B cell (primary cell): ENCODE data around the gene SUGP2. TPM values are rescaled to one million over a fixed set of nuclear protein-coding genes. Genes with fewer than 3 reads are reported as not detected.

Experiments used
- ATAC-seq: fragments of 200-7000 bp; cut with Tn5 transposase; one replicate; pipeline ENCODE4 v1.10.0; 2021; ENCODE audit warnings: low read depth, mild to moderate bottlenecking, moderate number of reproducible peaks, moderate library complexity
- CTCF ChIA-PET: fragments of 350-600 bp; sonication (Branson Sonifier 250); formaldehyde crosslinking; loops from one replicate; lab custom pipeline; 2021; ENCODE audit warnings: antibody characterized with exemption, inconsistent platforms; lab: Charles Lee
- POLR2A ChIA-PET: fragments of 350-600 bp; sonication (Branson Sonifier 250); formaldehyde crosslinking; loops from one replicate; lab custom pipeline; 2021; ENCODE audit warnings: antibody characterized with exemption; lab: Charles Lee
- DNase-seq: peaks from one replicate; pipeline ENCODE4 v3.0.0; 2013
- H2AFZ ChIP-seq: 2 replicates; pipeline ENCODE4 v1.6.1; 2012; ENCODE audit warnings: mild to moderate bottlenecking, low read depth, low read length; ENCODE audit not compliant: insufficient read depth, poor library complexity, severe bottlenecking
- H3K27ac ChIP-seq, 2 donors: 1 replicate in 1 of 2; 2 replicates in 1 of 2; pipeline ENCODE4 v1.5.1; 2012 to 2013; ENCODE audit warnings: low read length in 2 of 2, mild to moderate bottlenecking in 2 of 2, moderate library complexity in 1 of 2
- H3K27me3 ChIP-seq, 4 experiments: fragments of 200-600 bp in 1 of 4; sonication (generic) in 1 of 4; replicated peaks in 1 of 4; 1 replicate in 2 of 4; 2 replicates in 2 of 4; pipeline versions ENCODE4 v1.6.1 to v1.7.0; 2013 to 2016; ENCODE audit warnings: low read length in 3 of 4, mild to moderate bottlenecking in 2 of 4, mixed read lengths in 1 of 4, moderate library complexity in 1 of 4; ENCODE audit not compliant: insufficient read depth in 4 of 4, control insufficient read depth in 3 of 4; ENCODE audit errors: control extremely low read depth in 1 of 4
- H3K36me3 ChIP-seq, 2 experiments: replicated peaks in 1 of 2; 1 replicate in 1 of 2; 2 replicates in 1 of 2; pipeline versions ENCODE4 v1.6.1 to v1.7.1; 2013; ENCODE audit warnings: low read length in 1 of 2; ENCODE audit not compliant: insufficient read depth in 2 of 2, control insufficient read depth in 1 of 2; ENCODE audit errors: control extremely low read depth in 1 of 2, extremely low read depth in 1 of 2
- H3K4me1 ChIP-seq, 2 donors: fragments of 200-600 bp in 1 of 2; sonication (generic) in 1 of 2; 1 replicate in 1 of 2; 2 replicates in 1 of 2; pipeline versions ENCODE4 v1.5.1 to v1.6.1; 2013 to 2017; ENCODE audit warnings: low read length in 2 of 2; ENCODE audit not compliant: control insufficient read depth in 2 of 2, insufficient read depth in 2 of 2
- H3K4me2 ChIP-seq: replicated peaks from 2 replicates; pipeline ENCODE3; 2012; ENCODE audit warnings: mild to moderate bottlenecking, low read depth, low read length; ENCODE audit not compliant: poor library complexity, severe bottlenecking
- H3K4me3 ChIP-seq, 5 experiments: fragments of 200-600 bp in 1 of 5; sonication (generic) in 1 of 5; 1 replicate in 3 of 5; 2 replicates in 2 of 5; pipeline versions ENCODE4 v1.5.1 to v1.7.0; 2011 to 2016; ENCODE audit warnings: low read length in 4 of 5, mild to moderate bottlenecking in 4 of 5, low read depth in 2 of 5, control low read depth in 1 of 5, moderate library complexity in 1 of 5; ENCODE audit not compliant: insufficient read depth in 1 of 5; ENCODE audit errors: control extremely low read depth in 1 of 5, extremely low read depth in 1 of 5
- H3K79me2 ChIP-seq: fragments of 200-600 bp; sonication (generic); one replicate; pipeline ENCODE4 v1.6.0; 2016; ENCODE audit warnings: low read length; ENCODE audit not compliant: control insufficient read depth, insufficient read depth
- H3K9ac ChIP-seq: fragments of 200-600 bp; sonication (generic); 2 replicates; pipeline ENCODE4 v1.6.1; 2017; ENCODE audit warnings: mild to moderate bottlenecking, low read length, moderate library complexity
- H3K9me3 ChIP-seq, 3 donors: one replicate each; pipeline versions ENCODE4 v1.6.1 to v1.7.1; 2013; ENCODE audit warnings: low read length in 2 of 3; ENCODE audit not compliant: control insufficient read depth in 2 of 3, insufficient read depth in 1 of 3; ENCODE audit errors: control extremely low read depth in 1 of 3
- H4K20me1 ChIP-seq: 2 replicates; pipeline ENCODE4 v1.6.0; 2012; ENCODE audit warnings: mild to moderate bottlenecking, low read length; ENCODE audit not compliant: insufficient read depth, control insufficient read depth, poor library complexity, severe bottlenecking
- H3K27ac Mint-ChIP-seq: one replicate; pipeline ENCODE4 v1.8.0; 2021; ENCODE audit warnings: mixed read lengths
- H3K27me3 Mint-ChIP-seq: one replicate; pipeline ENCODE4 v1.8.0; 2021; ENCODE audit warnings: mixed read lengths
- H3K4me1 Mint-ChIP-seq: one replicate; pipeline ENCODE4 v1.8.0; 2021; ENCODE audit warnings: mixed read lengths
- H3K4me3 Mint-ChIP-seq: one replicate; pipeline ENCODE4 v1.8.0; 2021; ENCODE audit warnings: mixed read lengths
- H3K9me3 Mint-ChIP-seq: one replicate; pipeline ENCODE4 v1.8.0; 2022; ENCODE audit warnings: mixed read lengths; ENCODE audit not compliant: insufficient read depth
- EZH2 ChIP-seq: IDR thresholded peaks from 2 replicates; pipeline ENCODE4 v1.6.1; 2012; ENCODE audit warnings: borderline replicate concordance, low read depth, mild to moderate bottlenecking, moderate library complexity, low read length; ENCODE audit not compliant: insufficient read depth, poor library complexity, severe bottlenecking
- WGBS: methylation state at CpG from one replicate; pipeline ENCODE4 v1.1.5; 2013; ENCODE audit warnings: missing lambda C conversion rate; ENCODE audit not compliant: insufficient coverage; 5-methylcytosine and 5-hydroxymethylcytosine counted together
- intact Hi-C: fragments of 100-400 bp; cut with micrococcal nuclease; formaldehyde crosslinking; loops from one replicate; pipeline ENCODE4 v1.10.0; 2022
- polyA plus RNA-seq: library from polyadenylated mRNA; depleted of rRNA; stranded (reverse); fragments of >200 nt; gene quantifications from 2 replicates; pipeline ENCODE4 v1.2.3, GENCODE V29; 2012
- total RNA-seq, 2 donors: library from RNA; stranded (reverse); fragments of 120-200 nt in 1 of 2; gene quantifications; 1 replicate in 1 of 2; 2 replicates in 1 of 2; pipeline versions ENCODE4 v1.2.3 to v1.2.4, GENCODE V29; 2013 to 2022
- TF ChIP-seq, protein P1 (sequence below): fragments of 200-600 bp; IDR thresholded peaks from one replicate; pipeline ENCODE4 v1.8.0; 2022; ENCODE audit warnings: antibody characterized with exemption, mild to moderate bottlenecking

The SUGP2 gene
- total and polyA plus RNA-seq, 2 donors (not counting 1 experiment from before 2014, with no cell fraction given) = 132 to 154 TPM

- Mint-ChIP-seq H3K4me3 (no peak overlapping the region), H3K9me3 (no peaks in the 10 kb centered on the region), H3K27me3 (no peaks in the 10 kb centered on the region), H3K27ac (no peak overlapping the region), H3K4me1 (no peaks in the 10 kb centered on the region)
- DNase-seq (no peak), ATAC-seq (no peak)
- intact Hi-C loops = no loop called here
- Histone ChIP-seq H3K79me2 (no peaks in the 10 kb centered on the region), H3K9ac (no peak overlapping the region), H3K4me2 (no peak overlapping the region), H3K27ac (no peak overlapping the region), H3K27me3 (no peaks in the 10 kb centered on the region), H4K20me1 (no peaks in the 10 kb centered on the region), H3K4me3 (no peak overlapping the region), H3K36me3 (peaks cover 0 to 48% of the 10 kb centered on the region in 2 experiments), H2AFZ (no peak overlapping the region), H3K4me1 (no peaks in the 10 kb centered on the region), H3K9me3 (no peaks in the 10 kb centered on the region)
- TF ChIP-seq, protein P1, sequence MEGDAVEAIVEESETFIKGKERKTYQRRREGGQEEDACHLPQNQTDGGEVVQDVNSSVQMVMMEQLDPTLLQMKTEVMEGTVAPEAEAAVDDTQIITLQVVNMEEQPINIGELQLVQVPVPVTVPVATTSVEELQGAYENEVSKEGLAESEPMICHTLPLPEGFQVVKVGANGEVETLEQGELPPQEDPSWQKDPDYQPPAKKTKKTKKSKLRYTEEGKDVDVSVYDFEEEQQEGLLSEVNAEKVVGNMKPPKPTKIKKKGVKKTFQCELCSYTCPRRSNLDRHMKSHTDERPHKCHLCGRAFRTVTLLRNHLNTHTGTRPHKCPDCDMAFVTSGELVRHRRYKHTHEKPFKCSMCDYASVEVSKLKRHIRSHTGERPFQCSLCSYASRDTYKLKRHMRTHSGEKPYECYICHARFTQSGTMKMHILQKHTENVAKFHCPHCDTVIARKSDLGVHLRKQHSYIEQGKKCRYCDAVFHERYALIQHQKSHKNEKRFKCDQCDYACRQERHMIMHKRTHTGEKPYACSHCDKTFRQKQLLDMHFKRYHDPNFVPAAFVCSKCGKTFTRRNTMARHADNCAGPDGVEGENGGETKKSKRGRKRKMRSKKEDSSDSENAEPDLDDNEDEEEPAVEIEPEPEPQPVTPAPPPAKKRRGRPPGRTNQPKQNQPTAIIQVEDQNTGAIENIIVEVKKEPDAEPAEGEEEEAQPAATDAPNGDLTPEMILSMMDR = no peak
- no peak for TF ChIP-seq EZH2
- 93% methylated on average over 5 of the region's 6 CpGs for WGBS
- CTCF ChIA-PET = no interaction called here
- POLR2A ChIA-PET = no interaction called here
Observed at GRCh38 chr19:18996796-18997394, 36.4 kb downstream of the SUGP2 start.

- Histone ChIP-seq H3K9me3 (no peaks in the 10 kb centered on the region), H3K9ac (no peak overlapping the region), H3K4me2 (no peak overlapping the region), H3K27me3 (no peaks in the 10 kb centered on the region), H3K27ac (no peak overlapping the region), H3K4me3 (no peak overlapping the region), H4K20me1 (no peaks in the 10 kb centered on the region), H2AFZ (no peak overlapping the region), H3K36me3 (peaks cover 0 to 49% of the 10 kb centered on the region in 2 experiments), H3K4me1 (no peaks in the 10 kb centered on the region), H3K79me2 (no peaks in the 10 kb centered on the region)
- Mint-ChIP-seq H3K9me3 (no peaks in the 10 kb centered on the region), H3K27ac (no peak overlapping the region), H3K4me3 (no peak overlapping the region), H3K4me1 (no peaks in the 10 kb centered on the region), H3K27me3 (no peaks in the 10 kb centered on the region)
- POLR2A ChIA-PET = no interaction called here
- DNase-seq = no peak
- intact Hi-C loops = no loop called here
- CTCF ChIA-PET = no interaction called here
- WGBS = 100% methylated on average over 5 of the region's 10 CpGs
- no peak for TF ChIP-seq EZH2
- TF ChIP-seq, protein P1 = no peak
- no peak for ATAC-seq
Observed at GRCh38 chr19:18996351-18996750, 37.0 kb downstream of the SUGP2 start.
